B cell (primary cell): Measurements from ENCODE around the gene CDC42EP4. TPM values are rescaled to one million over a fixed set of nuclear protein-coding genes. Genes with fewer than 3 reads are reported as not detected.

Experiments
- ATAC-seq: fragments of 200-7000 bp; cut with Tn5 transposase; one replicate; pipeline ENCODE4 v1.10.0; 2021; ENCODE audit warnings: low read depth, mild to moderate bottlenecking, moderate number of reproducible peaks, moderate library complexity
- CTCF ChIA-PET: fragments of 350-600 bp; sonication (Branson Sonifier 250); formaldehyde crosslinking; loops from one replicate; lab custom pipeline; 2021; ENCODE audit warnings: antibody characterized with exemption, inconsistent platforms; lab: Charles Lee
- POLR2A ChIA-PET: fragments of 350-600 bp; sonication (Branson Sonifier 250); formaldehyde crosslinking; loops from one replicate; lab custom pipeline; 2021; ENCODE audit warnings: antibody characterized with exemption; lab: Charles Lee
- DNase-seq: peaks from one replicate; pipeline ENCODE4 v3.0.0; 2013
- H2AFZ ChIP-seq: 2 replicates; pipeline ENCODE4 v1.6.1; 2012; ENCODE audit warnings: mild to moderate bottlenecking, low read depth, low read length; ENCODE audit not compliant: insufficient read depth, poor library complexity, severe bottlenecking
- H3K27ac ChIP-seq, 2 donors: 1 replicate in 1 of 2; 2 replicates in 1 of 2; pipeline ENCODE4 v1.5.1; 2012 to 2013; ENCODE audit warnings: low read length in 2 of 2, mild to moderate bottlenecking in 2 of 2, moderate library complexity in 1 of 2
- H3K27me3 ChIP-seq, 4 experiments: fragments of 200-600 bp in 1 of 4; sonication (generic) in 1 of 4; replicated peaks in 1 of 4; 1 replicate in 2 of 4; 2 replicates in 2 of 4; pipeline versions ENCODE4 v1.6.1 to v1.7.0; 2013 to 2016; ENCODE audit warnings: low read length in 3 of 4, mild to moderate bottlenecking in 2 of 4, mixed read lengths in 1 of 4, moderate library complexity in 1 of 4; ENCODE audit not compliant: insufficient read depth in 4 of 4, control insufficient read depth in 3 of 4; ENCODE audit errors: control extremely low read depth in 1 of 4
- H3K36me3 ChIP-seq, 2 experiments: replicated peaks in 1 of 2; 1 replicate in 1 of 2; 2 replicates in 1 of 2; pipeline versions ENCODE4 v1.6.1 to v1.7.1; 2013; ENCODE audit warnings: low read length in 1 of 2; ENCODE audit not compliant: insufficient read depth in 2 of 2, control insufficient read depth in 1 of 2; ENCODE audit errors: control extremely low read depth in 1 of 2, extremely low read depth in 1 of 2
- H3K4me1 ChIP-seq, 2 donors: fragments of 200-600 bp in 1 of 2; sonication (generic) in 1 of 2; 1 replicate in 1 of 2; 2 replicates in 1 of 2; pipeline versions ENCODE4 v1.5.1 to v1.6.1; 2013 to 2017; ENCODE audit warnings: low read length in 2 of 2; ENCODE audit not compliant: control insufficient read depth in 2 of 2, insufficient read depth in 2 of 2
- H3K4me2 ChIP-seq: replicated peaks from 2 replicates; pipeline ENCODE3; 2012; ENCODE audit warnings: mild to moderate bottlenecking, low read depth, low read length; ENCODE audit not compliant: poor library complexity, severe bottlenecking
- H3K4me3 ChIP-seq, 5 experiments: fragments of 200-600 bp in 1 of 5; sonication (generic) in 1 of 5; 1 replicate in 3 of 5; 2 replicates in 2 of 5; pipeline versions ENCODE4 v1.5.1 to v1.7.0; 2011 to 2016; ENCODE audit warnings: low read length in 4 of 5, mild to moderate bottlenecking in 4 of 5, low read depth in 2 of 5, control low read depth in 1 of 5, moderate library complexity in 1 of 5; ENCODE audit not compliant: insufficient read depth in 1 of 5; ENCODE audit errors: control extremely low read depth in 1 of 5, extremely low read depth in 1 of 5
- H3K79me2 ChIP-seq: fragments of 200-600 bp; sonication (generic); one replicate; pipeline ENCODE4 v1.6.0; 2016; ENCODE audit warnings: low read length; ENCODE audit not compliant: control insufficient read depth, insufficient read depth
- H3K9ac ChIP-seq: fragments of 200-600 bp; sonication (generic); 2 replicates; pipeline ENCODE4 v1.6.1; 2017; ENCODE audit warnings: mild to moderate bottlenecking, low read length, moderate library complexity
- H3K9me3 ChIP-seq, 3 donors: one replicate each; pipeline versions ENCODE4 v1.6.1 to v1.7.1; 2013; ENCODE audit warnings: low read length in 2 of 3; ENCODE audit not compliant: control insufficient read depth in 2 of 3, insufficient read depth in 1 of 3; ENCODE audit errors: control extremely low read depth in 1 of 3
- H4K20me1 ChIP-seq: 2 replicates; pipeline ENCODE4 v1.6.0; 2012; ENCODE audit warnings: mild to moderate bottlenecking, low read length; ENCODE audit not compliant: insufficient read depth, control insufficient read depth, poor library complexity, severe bottlenecking
- H3K27ac Mint-ChIP-seq: one replicate; pipeline ENCODE4 v1.8.0; 2021; ENCODE audit warnings: mixed read lengths
- H3K27me3 Mint-ChIP-seq: one replicate; pipeline ENCODE4 v1.8.0; 2021; ENCODE audit warnings: mixed read lengths
- H3K4me1 Mint-ChIP-seq: one replicate; pipeline ENCODE4 v1.8.0; 2021; ENCODE audit warnings: mixed read lengths
- H3K4me3 Mint-ChIP-seq: one replicate; pipeline ENCODE4 v1.8.0; 2021; ENCODE audit warnings: mixed read lengths
- H3K9me3 Mint-ChIP-seq: one replicate; pipeline ENCODE4 v1.8.0; 2022; ENCODE audit warnings: mixed read lengths; ENCODE audit not compliant: insufficient read depth
- CTCF ChIP-seq: fragments of 200-600 bp; IDR thresholded peaks from one replicate; pipeline ENCODE4 v1.8.0; 2022; ENCODE audit warnings: antibody characterized with exemption, mild to moderate bottlenecking
- EZH2 ChIP-seq: IDR thresholded peaks from 2 replicates; pipeline ENCODE4 v1.6.1; 2012; ENCODE audit warnings: borderline replicate concordance, low read depth, mild to moderate bottlenecking, moderate library complexity, low read length; ENCODE audit not compliant: insufficient read depth, poor library complexity, severe bottlenecking
- WGBS: methylation state at CpG from one replicate; pipeline ENCODE4 v1.1.5; 2013; ENCODE audit warnings: missing lambda C conversion rate; ENCODE audit not compliant: insufficient coverage; 5-methylcytosine and 5-hydroxymethylcytosine counted together
- intact Hi-C: fragments of 100-400 bp; cut with micrococcal nuclease; formaldehyde crosslinking; loops from one replicate; pipeline ENCODE4 v1.10.0; 2022
- polyA plus RNA-seq: library from polyadenylated mRNA; depleted of rRNA; stranded (reverse); fragments of >200 nt; gene quantifications from 2 replicates; pipeline ENCODE4 v1.2.3, GENCODE V29; 2012
- total RNA-seq, 2 donors: library from RNA; stranded (reverse); fragments of 120-200 nt in 1 of 2; gene quantifications; 1 replicate in 1 of 2; 2 replicates in 1 of 2; pipeline versions ENCODE4 v1.2.3 to v1.2.4, GENCODE V29; 2013 to 2022

Gene CDC42EP4
- total and polyA plus RNA-seq, 2 donors (not counting 1 experiment from before 2014, with no cell fraction given): 0.79 to 2.0 TPM

- ATAC-seq: no peak
- WGBS: 78% methylated on average over 5 of the region's 8 CpGs
- no peak overlapping the region for H3K4me3 Mint-ChIP-seq
- no peak overlapping the region for H3K9ac ChIP-seq
- H3K4me1 Mint-ChIP-seq: no peaks in the 10 kb centered on the region
- no peak overlapping the region for H2AFZ ChIP-seq
- intact Hi-C loops: no loop called here
- no peaks in the 10 kb centered on the region for H3K9me3 ChIP-seq
- ChIA-PET POLR2A (no interaction called here), CTCF (interaction anchor here (0.8 to 2.1 kb wide), 4 partner anchors 13 to 102 kb away, joined by 3 to 6 read pairs (median 5); partner anchors contain the start of gene CDC42EP4)
- DNase-seq: no peak
- H3K4me1 ChIP-seq: no peaks in the 10 kb centered on the region
- no peak overlapping the region for H3K4me3 ChIP-seq
- H3K27me3 ChIP-seq: no peaks in the 10 kb centered on the region
- no peaks in the 10 kb centered on the region for H3K79me2 ChIP-seq
- H3K27ac Mint-ChIP-seq: no peak overlapping the region
- H3K9me3 Mint-ChIP-seq: no peaks in the 10 kb centered on the region
- no peak for TF ChIP-seq CTCF
- no peak for TF ChIP-seq EZH2
- H3K36me3 ChIP-seq: peaks cover 0 to 2% of the 10 kb centered on the region in 2 experiments
- no peak overlapping the region for H3K4me2 ChIP-seq
- H3K27me3 Mint-ChIP-seq: no peaks in the 10 kb centered on the region
- H3K27ac ChIP-seq: no peak overlapping the region
- H4K20me1 ChIP-seq: no peaks in the 10 kb centered on the region
Observed at GRCh38 chr17:73356561-73357170, 44.9 kb upstream of the CDC42EP4 start.

GRCh38 chr17:73354423-73355284 lies 42.9 kb upstream of the CDC42EP4 start:
- Histone ChIP-seq H3K27me3 (no peaks in the 10 kb centered on the region), H2AFZ (no peak overlapping the region), H3K79me2 (no peaks in the 10 kb centered on the region), H3K4me2 (no peak overlapping the region), H3K27ac (no peak overlapping the region), H3K36me3 (peaks cover 0 to 3% of the 10 kb centered on the region in 2 experiments), H4K20me1 (no peaks in the 10 kb centered on the region), H3K4me1 (no peaks in the 10 kb centered on the region), H3K9ac (no peak overlapping the region), H3K4me3 (no peak overlapping the region), H3K9me3 (no peaks in the 10 kb centered on the region)
- TF ChIP-seq CTCF (no peak), EZH2 (no peak)
- intact Hi-C loops: no loop called here
- WGBS: 93% methylated on average over 15 of the region's 21 CpGs
- ChIA-PET CTCF (interaction anchor here (2.0 kb wide), 1 partner anchor 15 kb away, joined by 5 read pairs; no protein-coding TSS in a partner anchor), POLR2A (no interaction called here)
- ATAC-seq (no peak), DNase-seq (no peak)
- no peak overlapping the region for H3K4me3 Mint-ChIP-seq
- no peaks in the 10 kb centered on the region for H3K27me3 Mint-ChIP-seq
- H3K9me3 Mint-ChIP-seq: no peaks in the 10 kb centered on the region
- no peak overlapping the region for H3K27ac Mint-ChIP-seq
- H3K4me1 Mint-ChIP-seq: no peaks in the 10 kb centered on the region
